GM13976 (cell line): ENCODE data around the gene KLF15.

ENCODE experiments used
- DNase-seq: peaks from one replicate; pipeline ENCODE4 v3.0.0; 2012; ENCODE audit warnings: low spot score
- CTCF ChIP-seq: IDR thresholded peaks from 2 replicates; pipeline ENCODE4 v1.5.1; 2012; ENCODE audit warnings: borderline replicate concordance, mild to moderate bottlenecking; ENCODE audit not compliant: insufficient read depth; ENCODE audit errors: extremely low read depth, missing control alignments, control extremely low read depth
- in situ Hi-C: fragments of 300-500 bp; cut with MboI; formaldehyde crosslinking; loops from one replicate; pipeline ENCODE4 v1.12.0; 2022; ENCODE audit warnings: low sequenced_read_pairs, mixed read lengths, inconsistent platforms; ENCODE audit not compliant: unreplicated experiment

Gene KLF15

GRCh38 chr3:126317029-126317996 is 39.9 kb downstream of the KLF15 start:
- no peak for DNase-seq
- no peak for TF ChIP-seq CTCF
- in situ Hi-C loops = no loop called here

DNA sequence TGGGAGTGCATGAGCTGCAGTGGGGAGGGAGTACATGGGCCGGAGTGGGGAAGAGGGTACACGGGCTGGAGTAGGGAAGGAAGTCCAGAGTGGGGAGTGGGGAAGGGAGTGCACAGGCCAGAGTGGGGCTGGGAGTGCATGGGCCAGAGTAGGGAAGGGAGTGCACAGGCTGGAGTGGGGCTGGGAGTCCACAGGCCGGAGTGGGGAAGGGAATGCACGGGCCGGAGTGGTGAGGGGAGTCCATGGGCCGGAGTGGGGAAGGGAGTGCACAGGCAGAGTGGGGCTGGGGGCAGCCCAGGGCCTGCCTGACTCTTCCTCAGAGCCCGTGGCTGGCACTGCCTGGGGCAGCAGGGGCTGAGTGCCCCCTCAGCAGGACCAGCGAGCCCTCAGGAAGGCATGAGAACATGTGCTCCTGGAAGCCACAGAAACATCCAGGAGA is 40.7 kb downstream of the KLF15 start:
- no peak for DNase-seq
- no peak for TF ChIP-seq CTCF
- in situ Hi-C loops = no loop called here

DNA sequence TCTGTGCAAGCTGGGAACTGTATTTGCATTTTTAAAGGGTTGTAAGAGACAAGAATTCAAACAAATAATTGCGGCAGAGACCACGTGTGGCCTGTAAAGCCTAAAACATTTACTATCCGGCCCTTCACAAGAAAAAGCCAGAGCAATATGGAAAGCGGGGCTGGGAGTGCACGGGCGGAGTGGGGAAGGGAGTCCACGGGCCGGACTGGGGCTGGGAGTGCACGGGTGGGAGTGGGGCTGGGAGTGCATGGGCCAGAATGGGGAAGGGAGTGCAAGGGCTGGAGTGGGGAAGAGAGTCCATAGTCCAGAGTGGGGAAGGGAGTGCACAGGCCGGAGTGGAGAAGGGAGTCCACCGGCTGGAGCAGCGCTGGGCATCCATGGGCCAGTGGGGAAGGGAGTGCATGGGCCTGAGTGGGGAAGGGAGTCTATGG is 41.2 kb downstream of the KLF15 start:
- DNase-seq = no peak
- in situ Hi-C loops = no loop called here
- no peak for TF ChIP-seq CTCF

DNA sequence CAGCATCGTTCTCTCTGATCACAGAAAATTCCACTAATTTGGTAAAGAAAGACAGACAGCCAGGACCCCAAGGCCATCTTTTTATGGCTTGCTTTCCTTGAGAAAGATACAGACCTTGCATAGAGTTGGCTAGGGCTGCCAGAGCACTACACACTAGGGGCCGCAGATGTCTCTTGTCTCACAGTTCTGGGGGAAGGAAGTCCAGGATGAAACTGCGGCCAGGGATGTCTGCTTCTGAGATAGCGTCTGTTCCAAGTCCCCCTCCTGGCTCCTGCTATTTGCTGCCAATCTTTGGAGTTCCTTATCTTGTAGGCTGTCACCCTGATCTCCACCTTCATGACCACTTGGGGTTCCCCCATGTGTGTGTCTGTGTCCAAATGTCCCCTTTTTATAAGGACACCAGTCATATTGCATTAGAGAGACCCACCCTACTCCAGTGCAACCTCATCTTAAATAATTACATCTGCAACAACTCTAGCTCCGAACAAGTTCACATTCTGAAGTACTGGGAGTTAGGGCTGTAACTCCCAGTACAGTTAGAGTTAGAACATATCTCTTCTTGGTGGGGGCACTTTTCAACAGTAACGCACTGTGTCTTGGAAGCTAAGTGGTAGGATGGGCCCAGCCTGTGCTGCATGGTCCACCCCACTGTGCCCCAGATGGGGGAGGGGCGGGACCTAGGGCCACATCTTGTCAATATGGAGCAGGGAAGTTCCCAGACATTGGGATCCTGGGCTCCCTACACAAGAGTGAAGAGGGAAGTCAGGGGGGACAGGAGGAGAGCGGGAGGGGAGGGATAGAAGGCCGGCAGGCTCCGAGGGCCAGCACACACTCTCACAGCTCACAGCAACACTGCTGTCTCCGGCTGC is 42.2 kb downstream of the KLF15 start:
- DNase-seq = no peak
- TF ChIP-seq CTCF = no peak
- in situ Hi-C loops = no loop called here

DNA sequence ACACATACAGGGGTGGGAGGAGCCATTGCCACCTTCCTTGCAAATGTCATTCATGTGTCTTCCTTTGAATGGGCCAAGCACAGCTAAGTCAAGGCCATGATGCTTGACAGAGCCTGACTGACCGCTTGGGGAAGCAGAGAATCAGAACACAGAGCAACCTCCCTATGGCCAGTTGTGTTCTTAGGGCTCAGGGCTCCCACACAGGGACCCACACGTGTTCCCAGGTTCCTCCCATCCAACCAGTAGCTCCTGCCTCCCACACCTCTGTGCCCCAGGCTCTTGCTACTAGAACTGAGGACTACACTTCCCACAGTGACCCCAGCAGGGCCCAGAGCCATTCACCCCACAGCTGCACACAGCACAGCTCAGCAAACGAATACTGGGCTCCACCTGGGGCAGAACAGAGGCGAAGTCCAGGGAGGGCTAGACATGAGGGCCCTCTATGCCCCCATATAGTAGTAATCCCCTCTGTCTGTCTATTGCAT is 42.9 kb downstream of the KLF15 start:
- in situ Hi-C loops = no loop called here
- TF ChIP-seq CTCF = no peak
- DNase-seq = no peak

DNA sequence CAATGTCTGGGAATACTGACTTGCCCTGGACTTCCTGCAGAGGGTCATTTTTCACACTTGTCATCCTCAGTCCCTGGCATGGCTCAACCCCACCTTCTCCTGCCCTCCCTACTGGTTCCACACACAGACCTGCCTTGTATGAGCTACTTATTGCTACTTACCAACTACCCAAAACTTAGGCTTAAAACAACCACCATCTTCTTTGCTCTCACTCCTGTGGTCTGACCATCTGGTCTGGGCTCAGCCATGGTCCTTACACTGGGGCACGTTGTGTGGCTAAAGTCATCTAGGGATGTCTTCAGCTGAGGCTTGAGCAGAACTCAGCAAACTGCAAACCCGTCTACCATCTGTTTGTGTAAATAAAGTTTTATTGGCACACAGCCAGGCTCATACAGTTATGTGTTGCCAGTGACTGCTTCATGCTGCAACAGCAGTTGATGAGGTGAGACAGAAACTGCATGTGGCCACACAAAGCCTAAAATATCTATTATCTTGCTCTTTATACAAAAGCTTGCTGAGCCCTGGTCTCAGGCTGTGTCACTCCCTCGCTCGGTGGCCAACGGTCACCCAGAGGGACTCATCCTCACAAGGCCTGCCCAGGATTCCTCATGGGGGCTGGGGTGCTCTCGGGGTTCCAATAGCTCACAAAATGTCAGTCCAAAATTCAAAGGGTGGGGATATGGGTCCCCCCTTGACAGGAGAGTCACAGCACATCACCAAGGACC is 43.5 kb downstream of the KLF15 start:
- no peak for DNase-seq
- in situ Hi-C loops = no loop called here
- no peak for TF ChIP-seq CTCF
